SK-N-DZ (cell line): ENCODE results near the gene HAL. TPM values are rescaled to one million over a fixed set of nuclear protein-coding genes. Genes with fewer than 3 reads are reported as not detected.

Experiments used
- DNase-seq: peaks from one replicate; pipeline ENCODE4 v3.0.0-alpha.2; 2015; ENCODE audit warnings: low spot score
- polyA plus RNA-seq, 2 experiments: library from polyadenylated mRNA; depleted of rRNA; stranded (reverse); fragments of >200 nt; gene quantifications; 2 replicates each; pipeline ENCODE4 v1.2.3, GENCODE V29; 2014

The HAL gene, protein sequence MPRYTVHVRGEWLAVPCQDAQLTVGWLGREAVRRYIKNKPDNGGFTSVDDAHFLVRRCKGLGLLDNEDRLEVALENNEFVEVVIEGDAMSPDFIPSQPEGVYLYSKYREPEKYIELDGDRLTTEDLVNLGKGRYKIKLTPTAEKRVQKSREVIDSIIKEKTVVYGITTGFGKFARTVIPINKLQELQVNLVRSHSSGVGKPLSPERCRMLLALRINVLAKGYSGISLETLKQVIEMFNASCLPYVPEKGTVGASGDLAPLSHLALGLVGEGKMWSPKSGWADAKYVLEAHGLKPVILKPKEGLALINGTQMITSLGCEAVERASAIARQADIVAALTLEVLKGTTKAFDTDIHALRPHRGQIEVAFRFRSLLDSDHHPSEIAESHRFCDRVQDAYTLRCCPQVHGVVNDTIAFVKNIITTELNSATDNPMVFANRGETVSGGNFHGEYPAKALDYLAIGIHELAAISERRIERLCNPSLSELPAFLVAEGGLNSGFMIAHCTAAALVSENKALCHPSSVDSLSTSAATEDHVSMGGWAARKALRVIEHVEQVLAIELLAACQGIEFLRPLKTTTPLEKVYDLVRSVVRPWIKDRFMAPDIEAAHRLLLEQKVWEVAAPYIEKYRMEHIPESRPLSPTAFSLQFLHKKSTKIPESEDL
- polyA plus RNA-seq (2014; cell fraction: cytosol; rRNA removed): 0.12 TPM in 1 of 2 replicates, not detected in the other
- 0.04 and 0.17 TPM in 2 replicates for polyA plus RNA-seq (2014; cell fraction: nucleus; rRNA removed)

DNA sequence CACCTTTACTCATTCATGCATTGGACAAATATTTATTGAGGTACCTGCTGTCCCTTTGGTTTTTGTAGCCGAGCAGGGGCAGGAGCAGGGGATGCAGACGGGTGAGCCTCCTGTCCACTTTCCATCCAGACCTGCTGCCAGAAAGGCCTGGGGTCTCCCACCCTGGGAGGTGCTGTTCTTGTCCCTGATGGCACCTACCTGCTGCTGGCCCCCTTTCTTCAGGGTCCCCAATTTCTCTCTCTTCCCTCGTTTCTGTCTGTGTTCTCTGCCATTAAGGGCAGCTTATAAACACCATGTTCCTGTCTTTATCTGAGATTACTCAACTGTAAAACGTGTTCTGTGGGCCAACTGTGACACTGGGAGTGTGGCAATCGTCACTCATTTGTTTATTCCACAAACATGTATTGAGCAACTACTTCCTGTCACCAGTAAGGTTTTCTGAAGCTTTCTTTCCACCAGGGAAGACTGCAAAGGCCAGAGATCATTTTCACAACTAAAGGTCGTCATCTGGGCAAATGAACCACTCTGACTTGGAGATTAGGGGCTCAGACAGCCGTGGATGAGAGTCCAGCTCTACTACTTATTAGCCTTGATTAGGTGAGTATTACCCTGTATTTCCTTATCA lies at the start of gene HAL:
TSS of gene HAL (minus strand) at position 311 of the 625 bp plus-strand sequence. CDS start 434 bp downstream, outside the sequence.
- no peak for DNase-seq

DNA sequence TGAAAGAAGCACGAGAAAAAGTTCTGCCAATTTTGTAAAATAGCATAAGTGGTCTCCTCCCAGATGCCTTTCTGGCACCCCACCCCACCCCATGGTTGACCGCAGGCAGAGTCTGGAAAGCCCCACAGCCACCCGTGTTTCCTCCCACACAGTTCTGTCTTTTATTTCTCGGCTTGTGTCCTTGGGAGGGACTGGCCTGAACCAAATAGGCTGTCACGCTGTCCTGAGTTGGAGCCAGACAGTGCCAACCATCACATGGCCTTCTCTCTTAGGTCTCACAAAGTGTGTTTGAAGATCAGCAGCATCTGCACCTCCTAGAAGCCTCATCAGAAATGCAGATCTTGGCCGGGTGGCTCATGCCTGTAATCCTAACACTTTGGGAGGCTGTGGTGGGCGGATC lies 49.4 kb upstream of the HAL start:
- no peak for DNase-seq

DNA sequence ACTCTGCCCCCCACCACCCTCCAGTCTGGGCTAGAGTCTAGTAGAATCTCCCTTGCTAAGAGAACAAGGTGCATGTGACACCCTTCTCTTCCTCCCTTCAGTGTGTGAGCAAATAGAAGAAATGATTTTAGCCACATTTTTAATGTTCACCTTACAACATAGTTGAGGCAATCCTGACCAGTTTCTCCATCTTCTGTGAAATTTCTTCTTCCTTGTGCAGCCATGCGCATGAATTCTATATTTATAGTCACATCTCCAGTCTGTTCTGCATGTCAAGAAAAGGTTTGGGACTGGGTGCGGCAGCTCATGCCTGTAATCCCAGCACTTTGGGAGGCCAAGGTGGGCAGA lies 48.8 kb upstream of the HAL start:
- DNase-seq: no peak

DNA sequence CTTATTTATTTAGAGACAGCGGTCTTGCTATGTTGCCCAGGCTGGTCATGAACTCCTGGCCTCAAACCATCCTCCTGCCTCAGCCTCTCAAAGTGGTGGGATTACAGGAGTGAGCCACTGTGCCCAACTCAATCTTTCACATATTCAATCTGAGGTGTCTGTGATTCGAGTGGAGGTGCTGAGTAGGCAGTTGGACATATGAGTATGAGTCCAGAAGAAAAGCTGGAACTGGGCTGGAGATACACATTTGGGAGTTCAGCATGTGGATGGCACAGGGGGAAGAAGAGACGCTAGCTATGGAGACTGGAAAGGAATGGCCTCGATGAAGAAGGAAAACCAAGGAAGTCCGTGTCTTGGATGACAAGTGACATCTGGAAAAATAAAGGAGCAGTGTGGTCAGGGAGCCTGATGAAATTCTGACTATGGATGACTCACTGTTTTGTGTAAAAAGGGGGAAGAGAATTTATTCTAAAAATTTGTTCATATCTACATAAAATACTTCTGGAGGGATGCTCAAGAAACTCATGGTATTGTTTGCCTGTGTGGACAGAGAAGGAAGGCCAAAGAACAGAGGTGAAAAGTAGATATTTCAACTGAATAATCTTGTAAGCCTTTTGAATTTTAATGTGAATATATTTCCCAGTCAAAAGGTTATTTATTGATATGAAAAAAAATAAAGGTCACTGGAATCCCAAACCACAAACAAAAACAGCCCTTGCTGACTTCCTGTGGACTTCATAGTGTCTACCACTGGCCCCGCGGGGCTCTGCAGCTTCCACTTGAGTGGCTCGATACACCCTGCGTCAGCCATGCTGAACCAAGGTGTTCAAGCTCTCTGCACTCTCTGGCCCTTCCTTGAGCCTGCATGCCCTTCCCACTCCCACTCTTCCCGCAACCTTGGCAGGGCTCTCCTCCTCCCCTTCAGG lies 48.1 kb upstream of the HAL start:
- no peak for DNase-seq

DNA sequence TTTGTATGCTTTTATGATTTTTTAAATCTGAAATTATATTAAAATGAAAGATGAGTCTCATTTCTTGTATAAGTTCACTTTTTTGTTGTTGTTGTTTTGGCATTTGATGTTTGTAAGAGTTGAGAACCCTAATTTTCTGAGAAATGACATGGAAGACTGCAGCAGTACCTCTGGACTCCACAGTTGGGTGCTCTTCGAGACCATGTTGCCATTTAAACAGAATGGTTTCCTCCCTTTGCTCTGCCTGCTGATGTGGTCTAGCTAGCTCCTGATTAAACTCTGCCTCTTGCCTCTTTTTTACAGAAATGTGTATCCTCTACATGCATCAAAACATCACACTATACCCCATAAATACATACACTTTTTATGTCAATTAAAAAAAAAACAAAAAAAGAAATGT lies 45.0 kb upstream of the HAL start:
- DNase-seq: no peak

DNA sequence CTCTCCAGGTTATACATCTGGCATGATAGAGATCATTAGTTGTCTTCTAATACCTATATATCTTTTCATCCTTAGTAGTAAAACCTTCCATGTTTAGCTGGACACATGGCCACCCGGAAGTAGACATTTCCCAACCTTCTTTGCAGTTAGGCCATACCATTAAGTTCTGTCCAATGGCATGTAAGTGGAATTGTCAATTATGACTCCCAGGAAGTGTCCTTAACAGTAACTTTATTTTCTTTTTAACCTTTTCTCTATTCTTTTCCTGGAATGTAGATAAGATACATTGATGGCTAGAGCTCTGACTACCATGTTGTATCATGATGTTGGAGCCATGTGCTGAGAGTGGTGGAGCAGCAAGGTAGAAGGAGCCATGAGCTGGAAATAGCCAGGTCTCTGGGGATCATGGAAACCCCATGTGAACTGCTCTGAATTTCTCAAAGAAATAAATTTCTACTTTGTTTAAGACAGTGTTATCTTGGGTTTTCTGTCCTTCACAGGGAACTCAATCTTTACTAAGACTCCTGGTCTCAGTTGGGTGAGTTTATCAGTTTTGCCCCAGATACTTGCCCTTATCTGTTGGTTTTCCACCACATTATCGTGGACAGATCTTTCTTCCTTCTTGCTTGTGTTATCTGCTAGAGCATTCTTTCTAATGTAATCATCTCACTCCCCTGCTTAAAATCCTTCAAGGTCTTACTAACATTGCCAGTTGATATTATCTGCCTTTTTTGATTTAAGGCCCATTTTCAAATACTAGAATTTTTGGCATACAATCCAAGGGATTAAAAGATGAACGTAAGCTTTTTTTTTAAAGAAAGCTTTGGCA lies 44.4 kb upstream of the HAL start:
- no peak for DNase-seq

DNA sequence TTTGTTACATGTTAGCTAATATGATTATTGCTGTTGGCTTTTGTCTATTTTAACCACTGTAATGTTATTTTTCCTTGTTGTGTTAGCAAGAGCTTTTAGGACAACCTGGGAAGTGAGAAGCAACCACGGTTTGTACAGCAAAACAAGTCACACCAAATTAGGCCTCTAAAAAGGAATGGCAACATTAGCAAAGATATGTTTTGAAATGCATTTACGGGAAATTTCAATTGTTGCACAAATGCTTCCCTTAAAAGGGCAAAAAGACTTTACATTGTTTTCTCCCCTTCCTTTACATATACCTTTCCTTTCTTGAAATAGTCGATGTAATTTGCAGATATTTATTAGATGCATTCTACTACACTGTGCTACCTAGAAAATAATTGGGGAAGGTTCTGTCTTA lies 43.4 kb upstream of the HAL start:
- DNase-seq: no peak

DNA sequence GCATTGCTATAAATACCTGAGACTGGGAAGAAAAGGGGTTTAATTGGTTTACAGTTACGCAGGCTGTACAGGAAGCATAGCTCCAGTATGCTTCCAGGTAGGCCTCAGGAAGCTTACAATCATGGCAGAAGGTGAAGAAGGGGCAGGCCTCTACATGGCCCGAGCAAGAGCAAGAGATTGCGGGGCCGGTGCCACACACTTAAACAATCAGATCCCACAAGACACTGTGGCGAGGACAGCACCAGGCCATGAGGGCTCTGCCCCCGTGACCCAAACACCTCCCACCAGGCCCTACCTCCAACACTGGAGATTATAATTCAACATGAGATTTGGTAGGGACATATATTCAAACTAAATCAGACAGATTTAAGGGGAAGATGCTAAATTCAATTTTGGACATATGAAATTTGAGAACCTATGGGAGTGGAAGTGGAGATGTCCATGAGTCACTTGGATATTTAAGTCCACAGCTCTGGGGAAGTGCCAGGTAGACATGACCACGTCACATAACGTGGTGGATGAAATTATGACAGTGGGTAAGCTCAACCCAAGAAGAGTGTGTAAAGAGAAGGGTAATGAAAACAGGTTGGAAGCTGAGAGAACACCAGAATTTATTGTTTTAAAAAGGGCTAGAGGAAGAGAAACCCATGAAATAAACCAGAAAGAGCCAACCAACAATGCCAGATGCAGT lies 40.8 kb upstream of the HAL start:
- no peak for DNase-seq

DNA sequence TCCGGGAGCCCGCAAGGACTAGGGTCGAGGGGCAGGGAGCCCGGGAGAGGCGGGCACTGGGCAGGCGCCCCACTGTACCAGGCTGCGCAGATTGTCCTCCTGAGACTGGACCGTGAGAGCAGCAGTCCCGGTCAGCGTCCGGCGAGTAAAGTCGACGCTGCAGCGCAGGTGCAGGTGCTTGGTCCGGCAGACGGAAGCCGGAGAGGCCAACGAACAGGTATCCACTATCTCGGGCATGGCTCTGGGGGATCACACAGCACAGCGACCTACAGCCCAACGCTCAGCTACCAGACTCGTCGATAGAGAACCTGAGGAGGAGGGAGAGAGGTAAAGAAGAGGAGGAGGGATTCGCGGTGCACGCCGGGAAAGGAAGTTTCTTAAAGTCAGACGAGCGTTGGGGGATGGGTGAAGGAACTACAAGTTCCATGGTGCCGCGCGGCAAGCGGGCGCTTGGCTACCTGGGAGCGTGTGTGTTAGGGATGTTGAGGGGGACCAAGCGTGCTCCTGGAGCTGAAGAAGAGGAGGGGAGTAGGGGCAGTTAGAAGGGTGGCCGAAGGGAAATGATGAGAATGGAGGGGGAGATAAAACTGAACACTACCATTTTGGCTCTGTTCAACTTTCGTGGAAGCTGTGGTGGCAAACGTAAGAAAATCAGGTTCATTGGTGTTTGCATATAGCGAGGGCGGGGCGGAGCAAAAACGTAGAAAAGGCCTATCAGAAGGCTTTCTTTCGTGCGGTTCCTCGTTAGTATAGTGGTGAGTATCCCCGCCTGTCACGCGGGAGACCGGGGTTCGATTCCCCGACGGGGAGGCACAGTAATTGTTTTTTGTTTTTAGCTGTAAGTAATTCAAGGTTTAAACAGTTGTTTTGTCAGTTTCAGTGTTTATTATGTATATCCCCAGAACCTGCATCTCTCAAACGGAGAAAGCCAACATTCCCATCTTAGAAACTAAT lies 39.4 kb upstream of the HAL start, which contains the start of gene LTA4H:
TSS of gene LTA4H (minus strand) at position 305 of the 954 bp plus-strand sequence. CDS start at position 237, 68 bp downstream.
- DNase-seq: peak; percentile 100

DNA sequence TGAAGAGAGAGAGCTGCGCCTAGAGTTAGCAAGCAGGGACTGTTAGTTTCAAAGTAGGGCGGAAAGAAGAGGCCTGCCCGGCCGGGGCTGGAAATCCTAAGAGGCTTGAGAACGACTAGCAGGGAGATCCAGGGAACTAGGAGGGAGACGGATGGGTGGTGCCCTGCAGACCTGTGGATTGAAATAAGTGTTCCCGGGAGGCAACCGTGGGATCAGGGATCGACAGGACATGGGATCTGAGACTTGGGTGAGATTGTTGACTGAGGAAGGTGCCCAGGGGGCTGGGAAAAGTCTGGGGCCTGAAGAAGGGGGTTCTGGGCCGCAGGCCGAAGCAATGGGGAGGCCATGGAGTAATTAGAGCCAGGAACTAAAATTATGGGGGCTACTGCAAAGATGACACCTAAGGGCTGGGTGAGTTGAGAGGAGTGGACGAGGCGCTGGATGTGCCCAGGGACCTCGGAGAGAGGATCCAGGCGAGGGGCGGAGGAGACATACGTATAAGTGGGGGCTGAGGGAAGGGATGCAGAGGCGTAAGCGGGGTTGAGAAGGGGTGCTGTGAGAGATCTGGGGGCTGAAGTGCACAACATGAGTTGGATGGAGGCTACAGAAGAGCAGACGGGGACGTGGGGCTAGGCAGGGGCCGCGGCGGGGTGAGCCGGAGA lies 38.6 kb upstream of the HAL start:
- DNase-seq: peak; percentile 44

DNA sequence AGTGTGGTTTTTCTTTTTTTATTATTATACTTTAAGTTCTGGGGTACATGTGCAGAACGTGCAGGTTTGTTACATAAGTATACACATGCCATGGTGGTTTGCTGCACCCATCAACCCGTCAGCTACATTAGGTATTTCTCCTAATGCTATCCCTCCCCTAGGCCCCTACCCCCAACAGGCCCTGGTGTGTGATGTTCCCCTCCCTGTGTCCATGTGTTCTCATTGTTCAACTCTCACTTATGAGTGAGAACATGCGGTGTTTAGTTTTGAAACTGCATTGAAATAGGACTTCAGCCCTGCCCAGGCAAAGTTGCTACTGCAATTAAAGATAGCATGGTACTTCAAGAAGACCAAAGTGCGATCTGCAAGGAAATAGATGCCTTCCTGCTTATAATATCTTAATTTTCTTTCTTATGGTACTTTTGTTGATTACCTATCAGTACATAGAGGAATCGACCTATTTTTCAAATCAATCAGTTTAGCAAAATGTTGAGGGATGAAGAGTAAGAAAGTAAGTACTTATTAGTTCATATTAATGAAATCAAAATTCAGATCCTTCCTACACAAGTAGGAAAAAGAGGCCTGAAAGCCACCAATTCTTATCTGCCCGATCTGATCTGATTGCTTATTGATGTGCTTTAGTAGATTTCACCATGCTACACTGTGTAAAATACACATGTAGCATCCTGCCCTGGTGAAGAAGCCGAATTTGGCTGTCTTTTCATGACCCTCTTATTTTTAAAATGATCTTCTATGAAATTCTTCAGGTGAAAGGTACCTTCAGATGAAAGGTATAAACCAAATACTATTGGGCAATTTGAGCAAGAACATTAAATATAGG lies 37.6 kb upstream of the HAL start:
- DNase-seq: no peak

DNA sequence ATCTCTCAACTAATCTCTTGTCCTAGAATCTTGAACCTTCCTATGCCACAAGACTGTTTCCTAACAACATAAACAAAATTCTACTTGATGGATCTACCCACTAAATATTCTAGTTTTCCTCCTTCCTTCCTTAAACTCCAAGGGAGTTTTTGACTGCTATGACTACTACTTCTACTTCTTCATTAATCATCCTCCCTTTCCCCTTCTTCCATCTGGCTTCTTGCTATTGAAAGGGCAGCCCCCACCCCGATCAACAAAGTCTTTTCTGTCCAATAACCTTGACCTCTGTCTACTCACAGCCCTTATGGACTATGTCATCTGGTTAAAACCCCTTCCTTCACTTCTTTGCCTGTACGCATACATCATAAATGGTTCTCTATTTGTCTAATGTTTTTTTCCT lies 33.7 kb upstream of the HAL start:
- DNase-seq: no peak

DNA sequence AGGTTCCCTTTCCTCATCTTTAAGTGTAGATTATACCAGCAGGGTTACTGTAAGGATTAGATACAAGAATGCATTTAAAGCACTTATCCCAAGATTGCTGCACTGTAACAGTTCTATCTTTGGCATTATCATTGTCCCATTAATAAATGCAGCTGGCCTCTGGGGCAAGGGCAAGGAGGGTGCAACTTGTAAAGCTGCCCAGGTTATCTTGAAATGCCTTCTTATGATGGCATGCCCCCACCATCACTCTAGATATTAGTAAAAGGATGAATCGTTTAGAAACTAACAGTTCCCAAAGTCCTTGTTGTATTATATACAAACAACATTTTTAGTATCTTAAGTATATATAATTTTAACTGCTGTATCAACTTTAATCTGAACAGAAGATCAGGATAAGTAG lies 32.4 kb upstream of the HAL start:
- DNase-seq: no peak

DNA sequence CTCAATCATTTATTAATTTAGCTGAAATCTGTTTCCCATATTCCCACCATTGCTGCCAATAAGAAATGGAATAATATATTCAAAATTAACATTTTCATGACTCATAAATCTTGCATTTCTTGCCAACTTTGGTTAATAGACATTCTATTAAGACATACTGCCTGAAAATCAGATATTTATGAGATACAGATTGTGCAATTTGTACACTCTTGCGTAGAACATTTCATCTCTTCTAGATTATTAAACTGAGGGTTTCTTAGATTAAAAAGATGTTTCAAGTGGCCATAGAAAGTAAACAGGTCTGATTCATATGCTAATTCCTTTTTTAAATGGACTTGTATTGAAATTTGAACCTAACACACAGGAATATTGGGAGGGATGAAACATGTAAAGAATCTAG lies 30.2 kb upstream of the HAL start:
- DNase-seq: no peak

DNA sequence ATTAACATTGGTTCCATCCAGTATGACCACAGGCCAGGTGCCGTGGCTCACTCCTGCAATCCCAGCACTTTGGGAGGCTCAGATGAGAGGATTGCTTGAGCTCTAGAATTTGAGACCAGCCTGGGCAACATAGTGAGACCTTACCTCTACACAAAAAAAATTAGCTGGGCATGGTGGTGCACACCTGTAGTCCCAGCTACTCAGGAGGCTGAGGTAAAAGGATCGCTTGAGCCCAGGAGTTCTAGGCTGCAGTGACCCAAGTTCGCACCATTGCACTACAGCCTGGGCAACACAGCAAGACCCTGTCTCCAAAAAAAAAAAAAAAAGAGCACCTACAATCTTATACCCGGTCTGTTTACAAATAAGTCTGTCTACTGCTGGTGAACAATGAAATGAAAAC lies 29.4 kb upstream of the HAL start:
- no peak for DNase-seq

DNA sequence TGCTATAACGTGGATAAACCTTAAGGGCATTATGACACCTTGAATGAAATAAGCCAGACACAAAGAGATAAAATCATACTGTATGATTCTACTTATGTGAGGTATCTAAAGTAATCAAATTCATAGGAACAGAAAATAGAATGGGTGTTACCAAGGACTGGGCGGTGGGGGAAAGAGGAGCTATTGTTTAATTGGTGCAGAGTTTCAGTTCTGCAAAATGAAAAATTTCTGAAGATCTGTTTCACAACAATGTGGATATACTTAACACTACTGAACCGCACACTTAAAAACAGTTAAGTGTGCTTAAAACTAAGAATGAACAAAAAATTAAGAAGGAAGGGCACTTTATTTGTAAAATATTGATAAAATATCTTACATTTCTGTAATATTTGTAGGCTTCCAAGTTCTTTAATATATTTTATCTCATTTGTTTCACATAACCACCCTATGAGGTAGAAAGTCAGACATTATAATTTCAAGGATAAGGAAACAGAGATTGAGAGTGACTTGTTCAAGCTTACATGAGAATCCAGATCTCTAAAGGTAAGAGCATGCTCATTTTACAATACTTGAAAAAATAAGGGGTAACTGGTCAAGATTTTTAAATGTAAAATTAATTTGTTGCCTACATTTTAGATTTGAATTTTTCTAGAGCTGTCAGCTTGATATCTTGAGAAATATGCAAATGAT lies 24.3 kb upstream of the HAL start:
- DNase-seq: no peak

DNA sequence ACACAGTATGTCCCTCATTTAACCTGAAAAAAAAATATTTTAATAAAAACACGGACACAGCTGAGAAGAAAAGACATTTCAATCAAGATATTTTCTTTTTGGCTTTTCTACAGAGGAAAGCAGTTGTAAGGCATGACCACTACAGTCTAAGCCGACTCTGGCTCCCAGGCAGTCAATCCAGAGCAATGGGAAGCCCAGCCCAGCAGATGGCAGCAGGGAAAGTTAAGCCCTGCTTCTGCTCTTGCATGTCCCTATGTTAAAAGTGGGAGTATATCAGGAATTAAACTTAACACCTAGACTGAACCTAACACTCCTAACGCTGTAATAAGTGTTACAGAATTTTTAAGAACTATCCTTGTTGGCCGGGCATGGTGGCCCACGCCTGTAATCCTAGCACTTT lies 19.5 kb upstream of the HAL start:
- DNase-seq: no peak
